NCI-H526 treated with DMSO at 0.1 percent for 48 hours (cell line): ENCODE measurements around the gene DDI2.
"Not testable (repeated sequence)": the region's sequence is repeated elsewhere in the genome, so short reads cannot be mapped to it uniquely, and the experiment has no call there.

Source experiments
- DNase-seq: peaks from one replicate; lab custom pipeline; 2025; lab: John Stamatoyannopoulos, UW

Gene DDI2

GRCh38 chr1:15678578-15678977 is 61.3 kb downstream of the DDI2 start:
- no peak for DNase-seq

DNA sequence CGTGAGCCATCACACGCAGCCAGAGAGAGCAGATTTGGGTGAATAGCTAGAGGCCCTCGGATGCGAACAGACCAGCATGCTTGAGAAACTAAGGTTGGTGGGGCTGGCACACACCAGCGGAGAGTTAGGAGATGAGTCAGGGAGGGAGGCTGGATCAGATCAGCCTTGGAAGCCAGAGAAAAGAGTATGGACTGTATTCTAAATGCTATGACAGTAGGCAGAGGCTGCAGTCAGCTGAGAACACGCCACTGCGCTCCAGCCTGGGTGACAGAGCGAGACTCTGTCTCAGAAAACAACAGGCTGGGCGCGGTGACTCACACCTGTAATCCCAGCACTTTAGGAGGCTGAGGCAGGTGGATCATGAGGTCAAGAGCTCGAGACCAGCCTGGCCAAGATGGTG is 62.9 kb downstream of the DDI2 start:
- DNase-seq: no peak

DNA sequence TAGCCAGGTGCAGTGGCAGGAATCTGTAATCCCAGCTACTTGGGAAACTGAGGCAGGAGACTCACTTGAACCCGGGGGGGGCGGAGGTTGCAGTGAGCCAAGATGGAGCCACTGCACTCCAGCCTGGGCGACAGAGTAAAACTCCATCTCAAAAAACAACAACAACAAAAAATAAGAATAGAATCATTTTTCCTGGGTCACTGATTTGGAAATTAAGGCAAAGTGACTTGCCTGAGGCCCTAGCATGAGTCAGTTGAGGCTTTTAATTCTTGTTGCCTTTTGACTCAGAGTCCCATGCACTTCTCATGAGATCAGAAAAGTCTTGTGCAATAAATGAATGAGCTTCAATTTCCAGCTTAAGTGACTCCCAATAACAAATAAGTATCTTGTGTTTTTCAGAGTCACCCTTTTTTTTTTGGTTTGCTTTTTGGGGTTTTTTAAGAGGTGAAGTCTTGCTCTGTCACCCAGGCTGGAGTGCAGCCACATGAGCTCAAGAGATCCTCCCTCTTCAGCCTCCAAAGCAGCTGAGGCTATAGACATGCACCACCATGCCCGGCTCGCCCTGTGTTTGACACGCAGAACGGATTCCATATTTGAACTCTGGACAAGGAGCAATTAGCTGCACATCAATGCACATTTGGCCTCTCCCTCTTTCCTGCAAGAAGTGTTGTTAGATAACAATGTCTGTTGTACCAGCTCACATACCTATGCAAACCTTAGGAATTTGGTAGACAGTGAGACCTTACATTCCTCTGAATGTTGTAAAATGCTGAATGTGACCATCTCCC is 63.5 kb downstream of the DDI2 start:
- DNase-seq: no peak

DNA sequence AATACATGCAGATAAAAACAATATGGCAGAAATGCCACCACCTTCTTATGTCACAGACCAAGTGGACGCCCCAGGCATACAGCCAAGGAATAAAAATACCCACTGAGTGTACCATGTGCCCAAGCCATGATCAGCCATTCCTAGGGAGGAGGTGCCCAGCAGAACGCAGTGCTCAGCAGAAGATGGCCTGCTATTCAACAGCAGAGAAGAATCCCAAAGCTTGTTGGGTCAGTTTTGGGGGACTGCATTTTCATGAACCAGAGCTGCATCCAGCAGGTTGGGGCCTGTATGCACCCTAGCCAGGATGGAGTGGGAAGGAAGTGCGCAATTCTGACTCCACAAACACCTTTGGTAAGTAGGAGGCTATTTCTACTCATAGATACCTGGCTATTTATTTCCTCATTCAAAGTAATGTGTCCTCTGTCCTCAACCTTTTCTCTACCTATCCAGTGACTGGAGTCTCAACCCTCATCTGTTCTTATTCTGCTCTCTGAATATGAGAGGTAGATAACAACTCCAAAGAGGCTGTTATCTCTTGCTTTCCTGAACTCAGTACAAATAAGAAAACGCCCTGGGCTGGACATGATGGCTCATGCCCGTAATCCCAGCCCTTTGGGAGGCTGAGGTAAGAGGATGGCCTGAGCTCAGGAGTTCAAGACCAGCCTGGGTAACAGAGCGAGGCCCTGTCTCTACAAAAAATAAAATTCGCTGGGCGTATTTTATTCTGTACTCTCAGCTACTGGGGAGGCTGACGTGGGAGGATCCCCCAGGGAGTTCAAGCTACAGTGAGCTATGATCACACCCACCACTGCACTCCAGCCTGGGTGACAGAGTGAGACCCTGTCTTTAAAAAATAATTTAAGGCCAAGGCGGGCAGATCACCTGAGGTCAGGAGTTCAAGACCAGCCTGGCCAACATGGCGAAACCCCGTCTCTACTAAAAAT is 64.4 kb downstream of the DDI2 start:
- DNase-seq: no peak

GRCh38 chr1:15682936-15683341 is 65.7 kb downstream of the DDI2 start:
- no peak for DNase-seq

GRCh38 chr1:15683345-15684039 is 66.2 kb downstream of the DDI2 start:
- no peak for DNase-seq

DNA sequence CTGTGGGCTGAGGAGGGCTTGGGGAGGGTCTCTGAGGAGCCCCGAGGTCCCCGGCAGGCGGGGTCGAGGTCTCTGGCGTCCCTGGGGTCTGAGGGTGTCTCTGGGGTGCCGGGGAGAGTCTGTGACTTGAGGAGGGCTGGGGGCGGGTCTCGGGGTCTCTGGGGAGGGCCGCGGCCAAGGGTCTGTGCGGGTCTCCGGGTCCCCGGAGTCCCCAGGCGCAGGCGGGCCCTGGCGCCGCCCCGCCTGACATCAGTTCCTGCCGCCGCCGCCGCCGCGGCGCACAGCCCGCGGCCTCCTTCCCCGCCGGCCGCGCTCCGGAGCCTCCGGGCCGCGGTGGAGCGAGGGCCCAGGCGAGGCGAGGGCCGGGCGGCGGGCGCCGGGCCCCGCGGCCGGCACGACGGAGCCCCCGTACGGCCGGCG is 66.8 kb downstream of the DDI2 start, which contains the start of gene PLEKHM2:
TSS of gene PLEKHM2 (plus strand) at position 279 of the 420 bp plus-strand sequence. CDS start 239 bp downstream, outside the sequence.
- no peak for DNase-seq

DNA sequence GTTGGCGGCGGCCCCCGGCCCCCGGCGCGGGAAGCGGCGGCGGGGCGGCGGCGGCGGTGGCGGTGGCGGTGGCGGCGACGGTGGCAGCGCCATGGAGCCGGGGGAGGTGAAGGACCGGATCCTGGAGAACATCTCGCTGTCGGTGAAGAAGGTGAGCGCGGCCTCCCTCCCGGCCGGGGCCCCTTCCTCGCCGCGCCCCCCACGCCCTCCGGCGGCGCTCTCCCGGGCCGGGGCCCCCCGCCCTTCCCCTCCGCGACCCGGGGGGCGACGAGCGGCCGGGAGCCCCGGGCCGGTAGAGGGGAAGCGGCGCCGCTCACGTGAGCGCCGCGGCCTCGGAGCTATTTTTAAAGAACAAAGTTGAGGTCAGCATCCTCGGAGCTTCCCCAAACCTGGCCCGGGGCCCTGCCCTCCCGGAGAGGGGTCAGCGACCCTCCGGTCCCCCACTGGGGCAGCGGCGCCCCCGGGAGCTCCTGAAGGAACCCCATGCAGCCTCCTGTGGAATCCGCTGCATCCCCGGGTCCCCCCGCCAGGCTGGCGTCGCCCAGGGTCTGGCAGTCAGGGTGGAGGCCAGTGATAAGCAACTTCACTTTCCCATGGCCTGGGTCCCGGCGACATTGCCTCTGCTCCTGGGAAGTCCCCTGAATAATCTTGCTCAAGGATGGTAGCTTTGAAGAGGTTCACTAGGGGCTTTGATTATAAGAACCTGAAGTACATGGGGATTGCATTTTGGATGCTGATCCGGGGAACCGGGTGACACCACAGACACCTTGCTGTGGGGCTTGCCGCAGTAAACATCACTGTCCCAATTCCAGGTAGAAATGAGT is 67.4 kb downstream of the DDI2 start:
- DNase-seq: peak; percentile 14

GRCh38 chr1:15685820-15686219 is 68.6 kb downstream of the DDI2 start:
- DNase-seq: no peak

DNA sequence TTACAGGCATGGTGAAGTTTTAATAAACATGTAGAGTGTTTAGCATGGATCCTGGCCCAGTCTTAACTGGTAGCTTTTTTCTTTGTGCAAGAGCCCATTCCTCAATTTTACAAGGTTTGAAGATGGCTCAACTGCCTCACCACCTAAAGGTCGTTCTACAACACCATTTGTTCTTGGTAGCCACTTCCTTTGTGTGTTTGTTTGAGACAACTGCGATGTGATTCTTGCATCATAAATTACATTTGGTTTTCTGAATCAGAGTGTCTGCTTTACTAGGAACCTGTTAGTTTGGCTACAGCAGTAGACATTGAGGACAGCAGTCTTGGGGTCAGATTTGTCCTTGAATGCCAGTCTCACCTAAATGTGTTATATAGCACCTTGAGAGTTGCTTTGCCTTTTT is 70.2 kb downstream of the DDI2 start:
- DNase-seq: no peak

- no peak for DNase-seq
These were observed 73.1 kb downstream of the DDI2 start for GRCh38 chr1:15690317-15690716.

DNA sequence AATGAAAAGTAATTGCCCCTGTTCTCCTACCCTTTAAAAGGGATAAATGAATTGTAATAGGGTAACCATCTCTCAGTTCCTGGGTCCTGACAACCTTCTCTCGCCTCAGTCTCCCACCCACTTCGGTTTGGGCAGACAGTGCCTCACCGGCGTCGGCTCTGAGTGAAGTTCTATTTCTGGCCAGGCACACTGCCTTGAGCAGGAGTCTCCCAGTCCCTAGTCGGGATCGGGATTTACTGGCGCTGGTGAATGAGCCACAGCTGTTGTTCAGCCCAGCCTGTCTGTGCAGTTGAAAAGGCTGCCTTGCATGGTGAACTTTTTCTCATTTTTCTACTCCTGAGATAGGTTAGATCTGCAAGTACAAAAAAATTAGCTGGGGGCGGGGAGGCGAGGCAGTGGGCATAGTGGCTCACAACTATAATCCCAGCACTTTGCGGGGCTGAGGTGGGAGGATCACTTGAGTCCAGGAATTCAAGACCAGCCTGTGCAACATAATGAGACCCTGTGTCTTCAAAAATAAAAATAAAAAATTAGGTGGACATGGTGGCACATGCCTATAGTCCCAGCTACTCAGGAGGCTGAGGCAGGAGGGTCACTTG is 74.3 kb downstream of the DDI2 start:
- no peak for DNase-seq

GRCh38 chr1:15692121-15692682 is 74.9 kb downstream of the DDI2 start:
- no peak for DNase-seq

- DNase-seq: no peak
These were observed 76.1 kb downstream of the DDI2 start for GRCh38 chr1:15693371-15693770.

DNA sequence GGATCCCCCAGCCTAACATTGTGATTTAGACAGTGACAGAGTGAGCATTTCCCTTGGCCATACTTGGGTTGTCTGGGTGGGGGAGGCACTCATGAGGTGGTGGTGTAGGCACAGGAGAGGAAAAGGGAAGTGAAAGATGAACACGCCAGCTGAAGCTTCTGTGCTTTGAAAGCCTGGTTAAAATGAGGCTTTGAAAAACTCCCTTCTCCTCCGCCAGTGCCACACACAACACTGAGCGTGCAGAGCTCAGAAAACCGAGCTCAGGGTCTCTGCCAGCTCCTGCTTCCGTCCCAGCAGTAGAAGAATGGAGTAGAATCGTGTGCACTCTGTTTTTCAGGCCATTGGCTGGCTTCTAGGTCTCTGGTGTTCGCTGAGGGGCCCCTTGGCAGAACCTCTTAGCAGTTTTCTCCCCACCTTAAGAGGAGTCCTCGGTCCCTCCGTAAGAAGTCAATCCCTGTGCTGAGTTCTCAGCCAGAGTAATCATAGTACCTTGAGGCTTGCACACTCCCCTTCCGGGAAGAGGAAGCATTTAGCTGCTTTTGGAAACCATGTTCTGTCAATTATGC is 79.8 kb downstream of the DDI2 start:
- no peak for DNase-seq

GRCh38 chr1:15698201-15698600 is 80.9 kb downstream of the DDI2 start:
- no peak for DNase-seq

GRCh38 chr1:15699321-15699720 is 82.1 kb downstream of the DDI2 start:
- DNase-seq: not testable (repeated sequence)

- DNase-seq: no peak
These were observed 83.2 kb downstream of the DDI2 start for GRCh38 chr1:15700508-15700907.

GRCh38 chr1:15701784-15702183 is 84.5 kb downstream of the DDI2 start:
- no peak for DNase-seq
